T-helper 2 cell treated with Interferon-gamma antibody and Interleukin-4, amounts not matched to agents 5 μg/mL and 100 μg/mL, for 36 hours (primary cell): ENCODE results near the gene HEPHL1.
"Not testable (repeated sequence)": the region's sequence is repeated elsewhere in the genome, so short reads cannot be mapped to it uniquely, and the experiment has no call there.

ENCODE experiments used
- DNase-seq: peaks from one replicate; pipeline ENCODE4 v3.0.0; 2021; ENCODE audit warnings: low spot score
- H3K27ac Mint-ChIP-seq: one replicate; pipeline ENCODE4 v1.8.0; 2021; ENCODE audit warnings: mild to moderate bottlenecking, mixed read lengths
- H3K27me3 Mint-ChIP-seq: one replicate; pipeline ENCODE4 v1.8.0; 2021; ENCODE audit warnings: low read depth, mixed read lengths
- H3K36me3 Mint-ChIP-seq: one replicate; pipeline ENCODE4 v1.8.0; 2021; ENCODE audit warnings: low read depth, mixed read lengths
- H3K4me1 Mint-ChIP-seq: one replicate; pipeline ENCODE4 v1.8.0; 2021; ENCODE audit warnings: low read depth, mixed read lengths
- H3K4me3 Mint-ChIP-seq: one replicate; pipeline ENCODE4 v1.8.0; 2022; ENCODE audit warnings: mild to moderate bottlenecking, moderate library complexity, mixed read lengths
- H3K9me3 Mint-ChIP-seq: one replicate; pipeline ENCODE4 v1.8.0; 2021; ENCODE audit warnings: mixed read lengths

Gene HEPHL1

GRCh38 chr11:94020777-94021481 lies at the start of gene HEPHL1:
HEPHL1 (plus strand) TSS chr11:94021354; CDS start chr11:94021369, 15 bp downstream.
- no peaks in the 10 kb centered on the region for H3K4me1 Mint-ChIP-seq
- H3K27me3 Mint-ChIP-seq = no peaks in the 10 kb centered on the region
- H3K9me3 Mint-ChIP-seq = no peaks in the 10 kb centered on the region
- no peaks in the 10 kb centered on the region for H3K36me3 Mint-ChIP-seq
- no peak for DNase-seq
- no peak within 1 kb of the TSS for H3K4me3 Mint-ChIP-seq
- H3K27ac Mint-ChIP-seq = no peak within 1 kb of the TSS

- DNase-seq = no peak
- no peak overlapping the region for H3K27ac Mint-ChIP-seq
- no peaks in the 10 kb centered on the region for H3K9me3 Mint-ChIP-seq
- no peaks in the 10 kb centered on the region for H3K27me3 Mint-ChIP-seq
- no peak overlapping the region for H3K4me3 Mint-ChIP-seq
- no peaks in the 10 kb centered on the region for H3K4me1 Mint-ChIP-seq
- H3K36me3 Mint-ChIP-seq = no peaks in the 10 kb centered on the region
These were observed 48.4 kb upstream of the HEPHL1 start for GRCh38 chr11:93972790-93973189.

GRCh38 chr11:93973322-93974051 lies 47.7 kb upstream of the HEPHL1 start:
- not testable (repeated sequence) for H3K4me1 Mint-ChIP-seq, H3K9me3 Mint-ChIP-seq, H3K27ac Mint-ChIP-seq

GRCh38 chr11:93974759-93975158 lies 46.4 kb upstream of the HEPHL1 start:
- no peak overlapping the region for H3K27ac Mint-ChIP-seq
- H3K4me3 Mint-ChIP-seq = no peak overlapping the region

More at GRCh38 chr11:93973322-93974051, 47.7 kb upstream of the HEPHL1 start:
- not testable (repeated sequence) for H3K4me3 Mint-ChIP-seq, H3K27me3 Mint-ChIP-seq, H3K36me3 Mint-ChIP-seq, DNase-seq

GRCh38 chr11:93976577-93977254 lies 44.4 kb upstream of the HEPHL1 start:
- H3K36me3 Mint-ChIP-seq, DNase-seq, H3K27ac Mint-ChIP-seq, H3K9me3 Mint-ChIP-seq, H3K4me3 Mint-ChIP-seq, H3K4me1 Mint-ChIP-seq, H3K27me3 Mint-ChIP-seq: not testable (repeated sequence)

More at GRCh38 chr11:93974759-93975158, 46.4 kb upstream of the HEPHL1 start:
- H3K4me1 Mint-ChIP-seq = no peaks in the 10 kb centered on the region
- no peak for DNase-seq
- no peaks in the 10 kb centered on the region for H3K9me3 Mint-ChIP-seq
- no peaks in the 10 kb centered on the region for H3K36me3 Mint-ChIP-seq
- H3K27me3 Mint-ChIP-seq = no peaks in the 10 kb centered on the region

- H3K9me3 Mint-ChIP-seq = no peaks in the 10 kb centered on the region
- H3K4me1 Mint-ChIP-seq = no peaks in the 10 kb centered on the region
- H3K4me3 Mint-ChIP-seq = no peak overlapping the region
- no peaks in the 10 kb centered on the region for H3K36me3 Mint-ChIP-seq
- no peak for DNase-seq
- H3K27me3 Mint-ChIP-seq = no peaks in the 10 kb centered on the region
- no peak overlapping the region for H3K27ac Mint-ChIP-seq
These were observed 37.5 kb upstream of the HEPHL1 start for GRCh38 chr11:93983542-93984195.

GRCh38 chr11:93984196-93984567 lies 37.0 kb upstream of the HEPHL1 start:
- Mint-ChIP-seq H3K27me3 (no peaks in the 10 kb centered on the region), H3K4me3 (no peak overlapping the region), H3K4me1 (no peaks in the 10 kb centered on the region), H3K36me3 (no peaks in the 10 kb centered on the region), H3K9me3 (no peaks in the 10 kb centered on the region), H3K27ac (no peak overlapping the region)
- no peak for DNase-seq

- Mint-ChIP-seq H3K9me3 (no peaks in the 10 kb centered on the region), H3K36me3 (no peaks in the 10 kb centered on the region), H3K4me1 (no peaks in the 10 kb centered on the region), H3K27me3 (no peaks in the 10 kb centered on the region), H3K27ac (no peak overlapping the region), H3K4me3 (no peak overlapping the region)
- DNase-seq = no peak
These were observed 36.2 kb upstream of the HEPHL1 start for GRCh38 chr11:93984936-93985335.

- H3K4me1 Mint-ChIP-seq = no peaks in the 10 kb centered on the region
- H3K27me3 Mint-ChIP-seq = no peaks in the 10 kb centered on the region
- no peaks in the 10 kb centered on the region for H3K36me3 Mint-ChIP-seq
- no peaks in the 10 kb centered on the region for H3K9me3 Mint-ChIP-seq
- no peak for DNase-seq
- no peak overlapping the region for H3K4me3 Mint-ChIP-seq
- no peak overlapping the region for H3K27ac Mint-ChIP-seq
These were observed 34.4 kb upstream of the HEPHL1 start for GRCh38 chr11:93986716-93987115.

GRCh38 chr11:93988455-93988854 lies 32.7 kb upstream of the HEPHL1 start:
- Mint-ChIP-seq H3K4me1 (no peaks in the 10 kb centered on the region), H3K4me3 (no peak overlapping the region), H3K36me3 (no peaks in the 10 kb centered on the region), H3K27ac (no peak overlapping the region), H3K27me3 (no peaks in the 10 kb centered on the region), H3K9me3 (peaks cover 4% of the 10 kb centered on the region)
- DNase-seq = no peak

- H3K27ac Mint-ChIP-seq = no peak overlapping the region
- H3K4me1 Mint-ChIP-seq = no peaks in the 10 kb centered on the region
- no peaks in the 10 kb centered on the region for H3K27me3 Mint-ChIP-seq
- peaks cover 4% of the 10 kb centered on the region for H3K9me3 Mint-ChIP-seq
- H3K36me3 Mint-ChIP-seq = no peaks in the 10 kb centered on the region
- H3K4me3 Mint-ChIP-seq = no peak overlapping the region
- DNase-seq = no peak
These were observed 32.2 kb upstream of the HEPHL1 start for GRCh38 chr11:93988912-93989311.

GRCh38 chr11:93993747-93994146 lies 27.4 kb upstream of the HEPHL1 start:
- no peaks in the 10 kb centered on the region for H3K4me1 Mint-ChIP-seq
- no peak for DNase-seq
- no peak overlapping the region for H3K4me3 Mint-ChIP-seq
- H3K27ac Mint-ChIP-seq = no peak overlapping the region
- no peaks in the 10 kb centered on the region for H3K36me3 Mint-ChIP-seq
- no peaks in the 10 kb centered on the region for H3K27me3 Mint-ChIP-seq
- peaks cover 16% of the 10 kb centered on the region for H3K9me3 Mint-ChIP-seq

- no peak overlapping the region for H3K4me3 Mint-ChIP-seq
- no peaks in the 10 kb centered on the region for H3K36me3 Mint-ChIP-seq
- H3K27me3 Mint-ChIP-seq = no peaks in the 10 kb centered on the region
- H3K9me3 Mint-ChIP-seq = peaks cover 16% of the 10 kb centered on the region
- no peaks in the 10 kb centered on the region for H3K4me1 Mint-ChIP-seq
- no peak overlapping the region for H3K27ac Mint-ChIP-seq
- DNase-seq = no peak
These were observed 23.4 kb upstream of the HEPHL1 start for GRCh38 chr11:93997741-93998140.

- DNase-seq = no peak
- Mint-ChIP-seq H3K9me3 (peaks cover 7% of the 10 kb centered on the region), H3K36me3 (no peaks in the 10 kb centered on the region), H3K4me3 (no peak overlapping the region), H3K27me3 (no peaks in the 10 kb centered on the region), H3K27ac (no peak overlapping the region), H3K4me1 (no peaks in the 10 kb centered on the region)
These were observed 20.5 kb upstream of the HEPHL1 start for GRCh38 chr11:94000659-94001058.
